Mesenchymal stem cell (in vitro differentiated cells and primary cell): ENCODE measurements around the gene MN1.

Experiments
- DNase-seq: peaks from one replicate; pipeline ENCODE4 v3.0.0-alpha.2; 2013
- H2AFZ ChIP-seq: one replicate; pipeline ENCODE4 v1.6.1; 2013; ENCODE audit warnings: low read depth, mild to moderate bottlenecking, control low read depth, inconsistent platforms, low read length, moderate library complexity
- H2AK5ac ChIP-seq: 2 replicates; pipeline ENCODE4 v1.6.1; 2013; ENCODE audit warnings: low read length, moderate library complexity, mild to moderate bottlenecking, inconsistent platforms; ENCODE audit not compliant: severe bottlenecking
- H2BK120ac ChIP-seq: one replicate; pipeline ENCODE4 v1.6.1; 2013; ENCODE audit warnings: low read depth, mild to moderate bottlenecking, inconsistent platforms, low read length, moderate library complexity
- H2BK12ac ChIP-seq, 2 experiments: one replicate each; pipeline ENCODE4 v1.6.1; 2013; ENCODE audit warnings: inconsistent platforms in 2 of 2, low read length in 2 of 2, mild to moderate bottlenecking in 2 of 2, moderate library complexity in 2 of 2, control low read depth in 1 of 2
- H2BK15ac ChIP-seq: one replicate; pipeline ENCODE4 v1.6.1; 2013; ENCODE audit warnings: mild to moderate bottlenecking, low read depth, inconsistent platforms; ENCODE audit not compliant: poor library complexity, severe bottlenecking
- H2BK5ac ChIP-seq: 2 replicates; pipeline ENCODE4 v1.6.1; 2013; ENCODE audit warnings: low read depth, mild to moderate bottlenecking, low read length, control low read depth, inconsistent platforms; ENCODE audit not compliant: poor library complexity, severe bottlenecking
- H3K14ac ChIP-seq, 2 experiments: one replicate each; pipeline ENCODE4 v1.6.1; 2013; ENCODE audit warnings: inconsistent platforms in 2 of 2, low read length in 2 of 2, control low read depth in 1 of 2, mild to moderate bottlenecking in 1 of 2, moderate library complexity in 1 of 2
- H3K18ac ChIP-seq, 2 experiments: one replicate each; pipeline ENCODE4 v1.6.1; 2013; ENCODE audit warnings: inconsistent platforms in 2 of 2, low read length in 2 of 2, control low read depth in 1 of 2, low read depth in 1 of 2, mild to moderate bottlenecking in 1 of 2
- H3K23ac ChIP-seq, 2 experiments: one replicate each; pipeline ENCODE4 v1.6.1; 2013; ENCODE audit warnings: inconsistent platforms in 2 of 2, low read length in 2 of 2, mild to moderate bottlenecking in 2 of 2, moderate library complexity in 2 of 2, control low read depth in 1 of 2
- H3K27ac ChIP-seq: 2 replicates; pipeline ENCODE4 v1.5.1; 2013; ENCODE audit warnings: mild to moderate bottlenecking, moderate library complexity, low read length, control low read depth, inconsistent platforms; ENCODE audit not compliant: poor library complexity, severe bottlenecking
- H3K27me3 ChIP-seq, 2 experiments: 2 replicates each; pipeline versions ENCODE4 v1.6.1 to v1.7.0; 2013; ENCODE audit warnings: low read length in 2 of 2, mild to moderate bottlenecking in 2 of 2, moderate library complexity in 2 of 2, control low read depth in 1 of 2, inconsistent platforms in 1 of 2; ENCODE audit not compliant: control insufficient read depth in 1 of 2, insufficient read depth in 1 of 2
- H3K36me3 ChIP-seq, 2 experiments: 2 replicates each; pipeline versions ENCODE4 v1.6.1 to v1.7.0; 2013; ENCODE audit warnings: low read length in 2 of 2, control low read depth in 1 of 2, inconsistent platforms in 1 of 2, low read depth in 1 of 2, mild to moderate bottlenecking in 1 of 2; ENCODE audit not compliant: insufficient read depth in 2 of 2, control insufficient read depth in 1 of 2
- H3K4ac ChIP-seq, 2 experiments: one replicate each; pipeline ENCODE4 v1.6.1; 2013; ENCODE audit warnings: inconsistent platforms in 2 of 2, low read length in 2 of 2, mild to moderate bottlenecking in 2 of 2, moderate library complexity in 2 of 2, control low read depth in 1 of 2, low read depth in 1 of 2
- H3K4me1 ChIP-seq: 2 replicates; pipeline ENCODE4 v1.6.1; 2013; ENCODE audit warnings: low read depth, low read length, control low read depth; ENCODE audit not compliant: control insufficient read depth, insufficient read depth
- H3K4me2 ChIP-seq: 2 replicates; pipeline ENCODE4 v1.6.1; 2013; ENCODE audit warnings: low read length, mild to moderate bottlenecking, inconsistent platforms; ENCODE audit not compliant: poor library complexity, severe bottlenecking
- H3K4me3 ChIP-seq, 2 experiments: 2 replicates each; pipeline versions ENCODE4 v1.5.1 to v1.7.0; 2013; ENCODE audit warnings: low read length in 2 of 2, mild to moderate bottlenecking in 2 of 2, control low read depth in 1 of 2, low read depth in 1 of 2; ENCODE audit not compliant: insufficient read depth in 1 of 2
- H3K79me1 ChIP-seq: replicated peaks from 2 replicates; pipeline ENCODE4 v1.6.1; 2013; ENCODE audit warnings: mild to moderate bottlenecking, control low read depth, low read length, inconsistent platforms; ENCODE audit not compliant: poor library complexity, severe bottlenecking
- H3K9ac ChIP-seq: 2 replicates; pipeline ENCODE4 v1.7.0; 2013; ENCODE audit warnings: mild to moderate bottlenecking, low read length, moderate library complexity
- H3K9me3 ChIP-seq: 2 replicates; pipeline ENCODE4 v1.7.0; 2013; ENCODE audit warnings: mild to moderate bottlenecking, low read length; ENCODE audit not compliant: control insufficient read depth
- H4K8ac ChIP-seq: one replicate; pipeline ENCODE4 v1.6.1; 2013; ENCODE audit warnings: inconsistent platforms, mild to moderate bottlenecking, low read length, moderate library complexity
- H4K91ac ChIP-seq: one replicate; pipeline ENCODE4 v1.6.1; 2013; ENCODE audit warnings: mild to moderate bottlenecking, low read length, inconsistent platforms
- WGBS: methylation state at CpG from one replicate; pipeline ENCODE4 v1.1.7; 2013; ENCODE audit warnings: mixed read lengths; 5-methylcytosine and 5-hydroxymethylcytosine counted together

Gene MN1

DNA sequence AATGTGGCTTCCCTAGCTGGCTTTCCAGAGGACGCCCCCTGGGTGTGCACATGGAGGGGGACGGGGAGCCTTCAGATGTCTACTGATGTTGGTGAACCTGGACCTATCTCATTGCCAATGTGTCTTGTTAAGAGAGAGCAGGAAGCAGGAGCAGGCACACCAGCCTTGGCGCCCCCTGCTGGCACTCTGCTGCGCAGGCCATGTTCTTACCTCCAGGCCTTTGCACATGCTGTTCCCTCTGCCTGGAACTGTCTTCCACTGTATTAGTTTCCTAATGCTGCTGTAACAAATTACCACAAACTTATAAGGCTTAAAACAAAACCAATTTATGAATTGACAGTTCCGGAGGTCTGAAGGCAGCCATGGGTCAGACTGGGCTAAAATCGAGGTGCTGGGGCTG, 23.6 kb upstream of the MN1 start:
- Histone ChIP-seq H3K79me1 (no peaks in the 10 kb centered on the region), H2AK5ac (no peak overlapping the region), H4K8ac (no peak overlapping the region), H3K9ac (no peak overlapping the region), H3K18ac (no peak overlapping the region), H3K4ac (no peak overlapping the region), H2BK12ac (peak overlapping the region in 1 of 2 experiments; percentile 11), H3K4me1 (peaks cover 2% of the 10 kb centered on the region), H2BK5ac (no peak overlapping the region), H3K9me3 (peaks cover 3% of the 10 kb centered on the region), H3K27me3 (no peaks in the 10 kb centered on the region), H2BK120ac (no peak overlapping the region), H3K27ac (no peak overlapping the region), H4K91ac (no peak overlapping the region), H3K14ac (no peak overlapping the region), H3K23ac (no peak overlapping the region), H3K36me3 (peaks cover 0 to 4% of the 10 kb centered on the region in 2 experiments), H3K4me3 (no peak overlapping the region), H2BK15ac (no peak overlapping the region), H2AFZ (no peak overlapping the region), H3K4me2 (no peak overlapping the region)
- 80% methylated on average over 6 of the region's 6 CpGs for WGBS
- DNase-seq: no peak

DNA sequence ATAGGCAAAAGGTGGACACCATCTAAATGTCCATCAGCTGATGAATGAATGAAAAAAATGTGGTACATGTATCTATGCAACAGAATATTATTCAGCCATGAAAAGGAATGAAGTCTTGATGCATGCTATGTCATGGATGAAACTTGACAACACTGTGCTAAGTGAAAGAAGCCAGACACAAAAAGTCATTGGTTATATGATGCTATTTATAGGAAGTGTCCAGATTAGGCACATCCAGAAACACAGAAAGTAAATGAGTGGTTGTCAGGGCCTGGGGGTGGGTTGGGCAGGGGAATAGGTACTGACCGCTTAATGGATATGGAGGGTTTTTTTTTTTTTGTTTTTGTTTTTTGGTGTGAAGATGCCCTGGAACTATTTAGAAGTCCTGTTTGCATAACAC, 21.7 kb upstream of the MN1 start:
- no peak overlapping the region for H4K91ac ChIP-seq
- H3K4me3 ChIP-seq: no peak overlapping the region
- H4K8ac ChIP-seq: no peak overlapping the region
- no peak overlapping the region for H2BK120ac ChIP-seq
- peaks cover 3% of the 10 kb centered on the region for H3K9me3 ChIP-seq
- no peak overlapping the region for H3K18ac ChIP-seq
- H2AK5ac ChIP-seq: no peak overlapping the region
- H3K9ac ChIP-seq: no peak overlapping the region
- no peak overlapping the region for H3K14ac ChIP-seq
- H2AFZ ChIP-seq: no peak overlapping the region
- no peaks in the 10 kb centered on the region for H3K27me3 ChIP-seq
- peaks cover 2% of the 10 kb centered on the region for H3K4me1 ChIP-seq
- H3K4me2 ChIP-seq: no peak overlapping the region
- H2BK5ac ChIP-seq: no peak overlapping the region
- 38% methylated on average over 1 of the region's 1 CpG for WGBS
- no peaks in the 10 kb centered on the region for H3K79me1 ChIP-seq
- peaks cover 0 to 4% of the 10 kb centered on the region in 2 experiments for H3K36me3 ChIP-seq
- H2BK15ac ChIP-seq: no peak overlapping the region
- no peak overlapping the region for H3K4ac ChIP-seq
- no peak overlapping the region for H2BK12ac ChIP-seq
- H3K23ac ChIP-seq: no peak overlapping the region
- no peak for DNase-seq
- H3K27ac ChIP-seq: no peak overlapping the region

DNA sequence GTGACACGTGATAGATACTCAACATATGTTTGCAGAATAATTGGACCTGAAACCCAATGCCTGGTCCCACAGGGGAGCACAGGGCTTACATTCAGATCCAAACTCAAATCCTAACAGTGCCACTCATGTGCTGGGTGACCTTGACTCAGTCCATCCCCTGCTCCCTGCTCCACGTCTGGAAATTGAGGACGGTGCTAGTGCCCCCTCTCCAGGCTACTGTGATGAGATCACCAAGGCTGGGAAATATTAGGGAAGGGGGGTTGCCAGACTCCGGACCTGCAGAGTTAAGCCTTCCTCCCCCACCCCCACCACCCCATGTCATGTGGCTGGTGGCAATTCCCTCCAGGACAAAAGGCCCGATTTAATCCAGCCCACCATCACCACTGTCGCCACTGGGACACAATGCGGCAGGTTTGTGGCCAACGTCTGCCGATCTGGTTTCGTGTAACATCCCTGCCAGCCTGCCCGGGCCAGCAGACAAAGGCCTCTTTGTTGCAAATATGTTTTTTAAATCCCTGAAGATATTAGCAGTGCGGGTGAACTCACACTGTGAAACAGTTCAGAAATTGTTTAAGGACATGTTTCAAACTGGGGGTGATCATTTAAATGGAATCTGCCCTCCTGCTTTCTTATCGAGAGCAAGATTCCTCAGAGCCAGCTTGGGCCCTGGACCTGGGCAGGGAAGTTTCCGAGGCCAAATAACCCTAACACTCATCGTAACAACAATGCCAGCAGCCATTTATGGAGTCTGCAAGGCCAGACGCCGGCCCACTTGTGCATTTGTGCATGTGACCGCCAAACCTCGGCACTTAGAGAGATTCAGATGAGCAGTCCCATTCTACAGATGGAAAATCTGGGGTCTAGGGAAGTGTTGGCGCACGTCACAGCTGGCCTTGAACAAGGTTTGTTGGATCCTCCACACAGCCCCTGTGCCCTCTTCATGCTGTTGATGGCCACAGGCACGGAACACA, 19.6 kb upstream of the MN1 start:
- no peak overlapping the region for H3K23ac ChIP-seq
- no peak overlapping the region for H2AK5ac ChIP-seq
- no peak for DNase-seq
- 85% methylated on average over 21 of the region's 22 CpGs for WGBS
- H3K27ac ChIP-seq: no peak overlapping the region
- no peak overlapping the region for H2BK120ac ChIP-seq
- no peak overlapping the region for H3K14ac ChIP-seq
- H4K91ac ChIP-seq: no peak overlapping the region
- no peak overlapping the region for H2BK12ac ChIP-seq
- no peak overlapping the region for H3K4me2 ChIP-seq
- H3K36me3 ChIP-seq: peaks cover 0 to 4% of the 10 kb centered on the region in 2 experiments
- no peak overlapping the region for H2BK15ac ChIP-seq
- no peak overlapping the region for H3K18ac ChIP-seq
- no peak overlapping the region for H2AFZ ChIP-seq
- no peak overlapping the region for H2BK5ac ChIP-seq
- no peak overlapping the region for H3K4ac ChIP-seq
- no peak overlapping the region for H3K9ac ChIP-seq
- no peaks in the 10 kb centered on the region for H3K79me1 ChIP-seq
- peaks cover 2% of the 10 kb centered on the region for H3K4me1 ChIP-seq
- no peak overlapping the region for H3K4me3 ChIP-seq
- H3K27me3 ChIP-seq: peaks cover 4 to 12% of the 10 kb centered on the region in 2 experiments
- H3K9me3 ChIP-seq: peaks cover 3% of the 10 kb centered on the region
- no peak overlapping the region for H4K8ac ChIP-seq

DNA sequence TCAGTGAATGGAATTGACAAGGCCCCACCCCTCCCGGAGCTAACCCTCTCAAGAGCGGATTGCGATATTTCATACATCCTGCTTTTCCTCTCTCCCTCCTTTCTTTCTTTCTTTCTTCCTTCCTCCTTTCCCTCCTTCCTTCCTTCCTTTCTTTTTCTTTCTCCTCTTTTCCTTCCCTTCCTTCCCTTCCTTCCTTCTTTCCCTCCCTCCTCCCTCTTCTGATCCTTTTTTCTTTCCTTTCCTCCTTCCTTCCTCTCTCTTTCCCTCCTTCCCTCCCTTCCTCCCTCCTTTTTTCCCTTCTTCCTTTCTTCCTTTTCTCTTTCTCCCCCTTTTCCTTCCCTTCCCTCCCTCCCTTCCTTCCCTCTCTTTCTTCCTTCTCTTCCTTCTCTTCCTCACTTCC, 15.0 kb upstream of the MN1 start:
- H3K4me1 ChIP-seq: peaks cover 3% of the 10 kb centered on the region
- H2BK5ac ChIP-seq: no peak overlapping the region
- H3K23ac ChIP-seq: no peak overlapping the region
- no peak overlapping the region for H4K8ac ChIP-seq
- H3K79me1 ChIP-seq: no peaks in the 10 kb centered on the region
- no peak for DNase-seq
- H2AFZ ChIP-seq: no peak overlapping the region
- no peak overlapping the region for H3K9ac ChIP-seq
- H3K9me3 ChIP-seq: no peaks in the 10 kb centered on the region
- WGBS: 94% methylated on average over 3 of the region's 3 CpGs
- H3K27me3 ChIP-seq: peaks cover 5 to 22% of the 10 kb centered on the region in 2 experiments
- H2AK5ac ChIP-seq: no peak overlapping the region
- no peaks in the 10 kb centered on the region for H3K36me3 ChIP-seq
- H3K4me2 ChIP-seq: no peak overlapping the region
- no peak overlapping the region for H2BK15ac ChIP-seq
- no peak overlapping the region for H2BK120ac ChIP-seq
- H3K27ac ChIP-seq: no peak overlapping the region
- no peak overlapping the region for H3K4ac ChIP-seq
- H4K91ac ChIP-seq: no peak overlapping the region
- H3K18ac ChIP-seq: no peak overlapping the region
- H3K14ac ChIP-seq: no peak overlapping the region
- H2BK12ac ChIP-seq: no peak overlapping the region
- H3K4me3 ChIP-seq: no peak overlapping the region
